ENCODE data around the gene SEPTIN5. TPM values are rescaled to one million over a fixed set of nuclear protein-coding genes. Genes with fewer than 3 reads are reported as not detected.

The SEPTIN5 gene
- total and polyA plus RNA-seq, 2 experiments from 2014 or later, result 4.3 to 17.2 TPM

DNA sequence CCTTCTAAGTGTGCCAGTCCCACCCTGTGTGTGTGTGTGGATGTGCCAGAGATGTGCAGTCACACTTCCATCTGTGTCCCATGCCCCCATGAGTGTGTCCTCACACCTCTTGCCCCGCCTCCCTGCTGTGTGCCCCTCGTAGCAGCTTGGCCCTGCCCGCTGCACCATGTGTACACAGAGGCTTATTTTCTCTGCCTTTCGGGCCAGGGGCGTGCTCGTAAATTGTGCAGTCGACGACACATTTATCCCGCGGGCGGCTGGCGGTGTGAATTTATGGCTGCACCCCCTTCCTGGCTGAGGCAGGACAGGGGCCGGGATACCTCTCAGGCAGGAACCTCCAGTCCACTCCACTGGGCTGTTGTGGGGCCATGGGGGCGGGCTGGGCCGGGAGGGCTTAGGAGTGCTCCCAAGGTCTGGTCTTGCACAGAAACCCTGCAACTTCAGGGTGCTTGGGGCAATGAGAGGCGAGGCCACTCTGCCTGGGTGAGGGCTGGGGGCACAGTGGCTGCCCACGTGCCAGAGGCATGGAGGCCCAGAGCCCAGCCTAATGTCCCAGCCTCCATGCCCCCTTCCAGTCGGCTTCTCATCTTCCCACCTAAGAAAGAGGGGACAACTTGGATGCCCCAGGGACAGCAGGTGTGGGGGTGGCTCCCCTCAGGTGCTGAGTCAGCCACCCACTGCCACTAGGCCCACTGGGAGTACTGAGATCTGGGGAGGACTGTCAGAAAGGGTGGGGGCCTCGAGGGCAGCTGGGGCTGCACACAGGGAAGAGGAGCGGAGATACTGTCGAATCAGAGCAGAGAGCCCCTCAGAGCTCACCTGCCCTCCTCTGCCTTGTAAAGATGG lies 21.6 kb downstream of the SEPTIN5 start:
- Mint-ChIP-seq H3K27ac (no peak overlapping the region), H3K36me3 (ENCODE audit: low read depth) (no peaks in the 10 kb centered on the region), H3K4me3 (no peak overlapping the region), H3K27me3 (ENCODE audit: insufficient read depth, low read depth, poor library complexity) (peaks cover 17% of the 10 kb centered on the region), H3K4me1 (peaks cover 6% of the 10 kb centered on the region), H3K9me3 (no peaks in the 10 kb centered on the region)
- no peak overlapping the region for H3K4me3 ChIP-seq
- no peak overlapping the region for H2AFZ ChIP-seq
- H3K79me2 ChIP-seq (replicated peaks; ENCODE audit: insufficient read depth), result no peaks in the 10 kb centered on the region
- no peaks in the 10 kb centered on the region for H3K36me3 ChIP-seq (ENCODE audit: insufficient read depth)
- H3K27me3 ChIP-seq (ENCODE audit: insufficient read depth), result no peaks in the 10 kb centered on the region
- no peaks in the 10 kb centered on the region for H3F3A ChIP-seq (replicated peaks; ENCODE audit: low read depth)
- ATAC-seq, result no peak
- no peak overlapping the region for H3K4me2 ChIP-seq
- H3K27ac ChIP-seq (ENCODE audit: low read depth), result no peak overlapping the region
- no peaks in the 10 kb centered on the region for H3K9me2 ChIP-seq (ENCODE audit: insufficient read depth)
- TF ChIP-seq, protein P1, sequence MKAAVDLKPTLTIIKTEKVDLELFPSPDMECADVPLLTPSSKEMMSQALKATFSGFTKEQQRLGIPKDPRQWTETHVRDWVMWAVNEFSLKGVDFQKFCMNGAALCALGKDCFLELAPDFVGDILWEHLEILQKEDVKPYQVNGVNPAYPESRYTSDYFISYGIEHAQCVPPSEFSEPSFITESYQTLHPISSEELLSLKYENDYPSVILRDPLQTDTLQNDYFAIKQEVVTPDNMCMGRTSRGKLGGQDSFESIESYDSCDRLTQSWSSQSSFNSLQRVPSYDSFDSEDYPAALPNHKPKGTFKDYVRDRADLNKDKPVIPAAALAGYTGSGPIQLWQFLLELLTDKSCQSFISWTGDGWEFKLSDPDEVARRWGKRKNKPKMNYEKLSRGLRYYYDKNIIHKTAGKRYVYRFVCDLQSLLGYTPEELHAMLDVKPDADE (IDR thresholded peaks at IDR 0.05), result no peak
- TF ChIP-seq, protein P2, sequence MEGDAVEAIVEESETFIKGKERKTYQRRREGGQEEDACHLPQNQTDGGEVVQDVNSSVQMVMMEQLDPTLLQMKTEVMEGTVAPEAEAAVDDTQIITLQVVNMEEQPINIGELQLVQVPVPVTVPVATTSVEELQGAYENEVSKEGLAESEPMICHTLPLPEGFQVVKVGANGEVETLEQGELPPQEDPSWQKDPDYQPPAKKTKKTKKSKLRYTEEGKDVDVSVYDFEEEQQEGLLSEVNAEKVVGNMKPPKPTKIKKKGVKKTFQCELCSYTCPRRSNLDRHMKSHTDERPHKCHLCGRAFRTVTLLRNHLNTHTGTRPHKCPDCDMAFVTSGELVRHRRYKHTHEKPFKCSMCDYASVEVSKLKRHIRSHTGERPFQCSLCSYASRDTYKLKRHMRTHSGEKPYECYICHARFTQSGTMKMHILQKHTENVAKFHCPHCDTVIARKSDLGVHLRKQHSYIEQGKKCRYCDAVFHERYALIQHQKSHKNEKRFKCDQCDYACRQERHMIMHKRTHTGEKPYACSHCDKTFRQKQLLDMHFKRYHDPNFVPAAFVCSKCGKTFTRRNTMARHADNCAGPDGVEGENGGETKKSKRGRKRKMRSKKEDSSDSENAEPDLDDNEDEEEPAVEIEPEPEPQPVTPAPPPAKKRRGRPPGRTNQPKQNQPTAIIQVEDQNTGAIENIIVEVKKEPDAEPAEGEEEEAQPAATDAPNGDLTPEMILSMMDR (conservative IDR thresholded peaks at IDR 0.05; ENCODE audit: low read depth in 2 of 2), result no peak
- TF ChIP-seq JUNB (IDR thresholded peaks at IDR 0.05; ENCODE audit: unreplicated experiment) (no peak), STAT1 (IDR thresholded peaks at IDR 0.05; ENCODE audit: unreplicated experiment) (no peak), EZH2phosphoT487 (IDR thresholded peaks at IDR 0.05; ENCODE audit: unreplicated experiment) (no peak), CREB1 (CRISPR knock-in tag; IDR thresholded peaks at IDR 0.05; ENCODE audit: low read depth) (no peak), NANOG (IDR thresholded peaks at IDR 0.05; ENCODE audit: borderline replicate concordance) (no peak), ZNF114 (CRISPR knock-in tag; IDR thresholded peaks at IDR 0.05) (no peak)
- TF ChIP-seq, protein P3, sequence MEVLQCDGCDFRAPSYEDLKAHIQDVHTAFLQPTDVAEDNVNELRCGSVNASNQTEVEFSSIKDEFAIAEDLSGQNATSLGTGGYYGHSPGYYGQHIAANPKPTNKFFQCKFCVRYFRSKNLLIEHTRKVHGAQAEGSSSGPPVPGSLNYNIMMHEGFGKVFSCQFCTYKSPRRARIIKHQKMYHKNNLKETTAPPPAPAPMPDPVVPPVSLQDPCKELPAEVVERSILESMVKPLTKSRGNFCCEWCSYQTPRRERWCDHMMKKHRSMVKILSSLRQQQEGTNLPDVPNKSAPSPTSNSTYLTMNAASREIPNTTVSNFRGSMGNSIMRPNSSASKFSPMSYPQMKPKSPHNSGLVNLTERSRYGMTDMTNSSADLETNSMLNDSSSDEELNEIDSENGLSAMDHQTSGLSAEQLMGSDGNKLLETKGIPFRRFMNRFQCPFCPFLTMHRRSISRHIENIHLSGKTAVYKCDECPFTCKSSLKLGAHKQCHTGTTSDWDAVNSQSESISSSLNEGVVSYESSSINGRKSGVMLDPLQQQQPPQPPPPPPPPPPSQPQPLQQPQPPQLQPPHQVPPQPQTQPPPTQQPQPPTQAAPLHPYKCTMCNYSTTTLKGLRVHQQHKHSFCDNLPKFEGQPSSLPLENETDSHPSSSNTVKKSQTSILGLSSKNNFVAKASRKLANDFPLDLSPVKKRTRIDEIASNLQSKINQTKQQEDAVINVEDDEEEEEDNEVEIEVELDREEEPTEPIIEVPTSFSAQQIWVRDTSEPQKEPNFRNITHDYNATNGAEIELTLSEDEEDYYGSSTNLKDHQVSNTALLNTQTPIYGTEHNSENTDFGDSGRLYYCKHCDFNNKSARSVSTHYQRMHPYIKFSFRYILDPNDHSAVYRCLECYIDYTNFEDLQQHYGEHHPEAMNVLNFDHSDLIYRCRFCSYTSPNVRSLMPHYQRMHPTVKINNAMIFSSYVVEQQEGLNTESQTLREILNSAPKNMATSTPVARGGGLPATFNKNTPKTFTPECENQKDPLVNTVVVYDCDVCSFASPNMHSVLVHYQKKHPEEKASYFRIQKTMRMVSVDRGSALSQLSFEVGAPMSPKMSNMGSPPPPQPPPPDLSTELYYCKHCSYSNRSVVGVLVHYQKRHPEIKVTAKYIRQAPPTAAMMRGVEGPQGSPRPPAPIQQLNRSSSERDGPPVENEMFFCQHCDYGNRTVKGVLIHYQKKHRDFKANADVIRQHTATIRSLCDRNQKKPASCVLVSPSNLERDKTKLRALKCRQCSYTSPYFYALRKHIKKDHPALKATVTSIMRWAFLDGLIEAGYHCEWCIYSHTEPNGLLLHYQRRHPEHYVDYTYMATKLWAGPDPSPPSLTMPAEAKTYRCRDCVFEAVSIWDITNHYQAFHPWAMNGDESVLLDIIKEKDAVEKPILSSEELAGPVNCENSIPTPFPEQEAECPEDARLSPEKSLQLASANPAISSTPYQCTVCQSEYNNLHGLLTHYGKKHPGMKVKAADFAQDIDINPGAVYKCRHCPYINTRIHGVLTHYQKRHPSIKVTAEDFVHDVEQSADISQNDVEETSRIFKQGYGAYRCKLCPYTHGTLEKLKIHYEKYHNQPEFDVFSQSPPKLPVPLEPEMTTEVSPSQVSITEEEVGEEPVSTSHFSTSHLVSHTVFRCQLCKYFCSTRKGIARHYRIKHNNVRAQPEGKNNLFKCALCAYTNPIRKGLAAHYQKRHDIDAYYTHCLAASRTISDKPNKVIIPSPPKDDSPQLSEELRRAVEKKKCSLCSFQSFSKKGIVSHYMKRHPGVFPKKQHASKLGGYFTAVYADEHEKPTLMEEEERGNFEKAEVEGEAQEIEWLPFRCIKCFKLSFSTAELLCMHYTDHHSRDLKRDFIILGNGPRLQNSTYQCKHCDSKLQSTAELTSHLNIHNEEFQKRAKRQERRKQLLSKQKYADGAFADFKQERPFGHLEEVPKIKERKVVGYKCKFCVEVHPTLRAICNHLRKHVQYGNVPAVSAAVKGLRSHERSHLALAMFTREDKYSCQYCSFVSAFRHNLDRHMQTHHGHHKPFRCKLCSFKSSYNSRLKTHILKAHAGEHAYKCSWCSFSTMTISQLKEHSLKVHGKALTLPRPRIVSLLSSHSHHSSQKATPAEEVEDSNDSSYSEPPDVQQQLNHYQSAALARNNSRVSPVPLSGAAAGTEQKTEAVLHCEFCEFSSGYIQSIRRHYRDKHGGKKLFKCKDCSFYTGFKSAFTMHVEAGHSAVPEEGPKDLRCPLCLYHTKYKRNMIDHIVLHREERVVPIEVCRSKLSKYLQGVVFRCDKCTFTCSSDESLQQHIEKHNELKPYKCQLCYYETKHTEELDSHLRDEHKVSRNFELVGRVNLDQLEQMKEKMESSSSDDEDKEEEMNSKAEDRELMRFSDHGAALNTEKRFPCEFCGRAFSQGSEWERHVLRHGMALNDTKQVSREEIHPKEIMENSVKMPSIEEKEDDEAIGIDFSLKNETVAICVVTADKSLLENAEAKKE (CRISPR knock-in tag; IDR thresholded peaks at IDR 0.05), result no peak
- no peaks in the 10 kb centered on the region for H4K20me1 ChIP-seq (replicated peaks; ENCODE audit: insufficient read depth)
- DNase-seq (ENCODE audit: low spot score), result no peak
- no peaks in the 10 kb centered on the region for H3K4me1 ChIP-seq (ENCODE audit: insufficient read depth)
